HUES6 (cell line): ENCODE measurements around the gene DTNB.
A peak's percentile ranks its signal among the peaks of the same experiment; 100 is the strongest.

ENCODE experiments used
- H3K27ac ChIP-seq: 2 replicates; pipeline ENCODE4 v1.7.0; 2013; ENCODE audit warnings: low read depth, mild to moderate bottlenecking, low read length, inconsistent platforms
- H3K27me3 ChIP-seq: 2 replicates; pipeline ENCODE4 v1.6.1; 2013; ENCODE audit warnings: low read length; ENCODE audit not compliant: control insufficient read depth, insufficient read depth
- H3K36me3 ChIP-seq: 2 replicates; pipeline ENCODE4 v1.6.1; 2013; ENCODE audit warnings: low read length; ENCODE audit not compliant: control insufficient read depth, insufficient read depth
- H3K4me1 ChIP-seq: 2 replicates; pipeline ENCODE4 v1.6.1; 2013; ENCODE audit warnings: low read length; ENCODE audit not compliant: control insufficient read depth, insufficient read depth
- H3K4me3 ChIP-seq: 2 replicates; pipeline ENCODE4 v1.5.1; 2013; ENCODE audit warnings: low read depth, low read length
- H3K9ac ChIP-seq: one replicate; pipeline ENCODE4 v1.6.1; 2013; ENCODE audit warnings: mild to moderate bottlenecking, low read length
- H3K9me3 ChIP-seq: 2 replicates; pipeline ENCODE4 v1.6.1; 2013; ENCODE audit warnings: low read depth, low read length; ENCODE audit not compliant: control insufficient read depth, insufficient read depth

Gene DTNB

DNA sequence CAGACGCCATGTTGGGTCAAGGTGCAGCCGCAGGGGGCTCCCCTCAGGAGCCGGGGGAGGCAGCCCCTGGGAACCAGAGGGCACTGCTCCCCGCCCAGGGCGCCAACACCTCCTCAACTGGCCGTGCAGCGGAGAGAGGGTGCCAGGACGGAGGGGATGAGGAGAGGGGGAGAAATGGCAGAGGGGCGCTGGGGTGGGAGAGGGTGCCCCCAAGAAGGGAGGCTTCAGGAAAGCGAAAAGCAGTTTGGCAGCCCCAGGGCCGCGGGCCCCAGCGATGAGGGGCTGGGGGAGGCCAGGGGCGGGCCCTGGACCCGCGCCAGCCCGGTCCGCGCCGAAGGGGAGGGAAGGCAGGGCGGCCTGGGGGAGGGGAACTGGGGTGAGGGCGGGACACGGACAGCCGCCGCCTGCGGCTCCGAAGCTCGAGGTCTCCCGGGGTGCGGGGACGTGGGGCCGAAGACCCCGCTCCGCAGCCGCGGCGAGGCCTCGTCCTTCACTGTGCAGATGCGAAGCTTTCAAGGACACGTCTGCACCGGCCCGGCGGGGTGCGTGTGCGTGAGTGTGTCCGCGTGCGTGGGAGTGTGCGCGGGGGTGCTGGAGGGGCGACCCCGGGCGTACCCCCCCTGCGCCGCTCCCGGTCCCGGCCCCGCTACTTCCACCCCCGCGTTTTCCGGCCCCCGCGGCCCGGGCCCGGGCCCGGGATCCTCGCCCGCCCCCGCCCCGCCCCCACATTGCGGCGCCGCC lies 333.0 kb downstream of the DTNB start:
- Histone ChIP-seq H3K36me3 (no peaks in the 10 kb centered on the region), H3K9ac (no peak overlapping the region), H3K4me3 (peak overlapping the region; percentile 67), H3K9me3 (no peaks in the 10 kb centered on the region), H3K27me3 (peaks cover 28% of the 10 kb centered on the region), H3K4me1 (peaks cover 35% of the 10 kb centered on the region), H3K27ac (no peak overlapping the region)

DNA sequence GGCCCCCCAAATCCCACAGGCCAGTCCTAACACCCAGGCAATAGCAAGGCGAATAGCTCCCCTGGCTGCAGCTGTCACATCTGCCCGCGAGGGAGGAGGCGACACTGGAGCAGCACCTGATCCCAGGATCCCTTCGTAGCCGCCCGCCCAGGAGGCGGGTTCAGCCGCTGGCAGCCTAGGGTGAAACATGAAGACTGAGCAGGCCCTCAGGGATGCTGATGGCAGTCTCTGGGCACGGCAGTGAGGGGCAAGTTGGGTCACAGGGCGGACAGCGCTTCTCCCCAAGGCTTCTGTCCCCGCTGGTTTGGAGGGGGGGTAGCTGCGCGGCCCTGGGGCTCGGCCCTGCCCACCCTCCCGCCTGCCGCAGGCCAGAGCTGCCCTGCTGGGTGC lies 333.6 kb downstream of the DTNB start:
- Histone ChIP-seq H3K36me3 (no peaks in the 10 kb centered on the region), H3K27ac (no peak overlapping the region), H3K9ac (no peak overlapping the region), H3K27me3 (peaks cover 28% of the 10 kb centered on the region), H3K4me3 (peak overlapping the region; percentile 67), H3K4me1 (peaks cover 41% of the 10 kb centered on the region), H3K9me3 (no peaks in the 10 kb centered on the region)

DNA sequence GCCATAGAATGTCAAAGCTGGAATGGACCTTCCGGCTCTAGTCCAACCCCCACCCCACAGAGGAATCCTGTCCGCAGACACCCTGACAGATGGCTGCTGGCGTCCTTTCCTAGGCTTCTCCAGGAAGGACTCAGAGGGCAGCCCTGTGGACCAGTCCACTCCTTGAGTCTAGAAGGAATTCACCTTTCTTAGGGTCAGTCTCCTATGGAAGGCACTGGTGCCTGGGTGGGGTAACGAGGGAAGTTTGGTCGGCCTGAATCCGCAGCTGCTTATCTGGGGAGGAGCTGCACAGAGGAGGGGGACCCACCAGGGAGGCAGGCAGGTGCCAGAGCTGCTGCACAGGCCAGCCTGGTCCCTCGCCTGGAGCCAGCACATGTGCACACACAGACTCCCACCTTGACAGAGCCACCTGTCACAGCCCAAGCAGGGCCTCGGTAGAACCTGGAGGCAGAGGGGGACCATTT lies 334.1 kb downstream of the DTNB start:
- Histone ChIP-seq H3K27ac (no peak overlapping the region), H3K27me3 (peaks cover 26% of the 10 kb centered on the region), H3K9me3 (no peaks in the 10 kb centered on the region), H3K4me1 (peaks cover 41% of the 10 kb centered on the region), H3K9ac (no peak overlapping the region), H3K4me3 (no peak overlapping the region), H3K36me3 (no peaks in the 10 kb centered on the region)

DNA sequence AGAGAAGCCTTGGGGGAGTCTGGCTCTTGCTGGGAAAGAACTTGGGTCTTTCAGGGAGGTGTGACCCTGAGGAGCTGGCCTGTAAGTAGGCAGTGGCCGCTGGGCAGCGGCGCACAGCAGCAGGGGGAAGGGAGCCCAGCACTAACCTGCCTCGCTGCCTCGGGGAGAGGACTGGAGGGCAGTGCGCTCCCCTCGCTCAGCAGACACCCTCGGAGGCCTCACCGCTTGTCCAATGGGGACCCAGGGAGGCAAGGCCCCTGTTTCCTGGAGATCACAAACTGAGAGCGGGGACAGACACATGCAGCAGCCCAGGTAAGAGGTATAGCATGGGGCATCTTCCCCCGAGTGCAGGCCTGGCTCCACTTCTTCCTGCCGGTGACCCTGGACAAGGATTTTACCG lies 335.0 kb downstream of the DTNB start:
- Histone ChIP-seq H3K4me1 (peaks cover 48% of the 10 kb centered on the region), H3K9me3 (no peaks in the 10 kb centered on the region), H3K9ac (no peak overlapping the region), H3K4me3 (no peak overlapping the region), H3K27ac (no peak overlapping the region), H3K27me3 (peaks cover 18% of the 10 kb centered on the region), H3K36me3 (no peaks in the 10 kb centered on the region)

DNA sequence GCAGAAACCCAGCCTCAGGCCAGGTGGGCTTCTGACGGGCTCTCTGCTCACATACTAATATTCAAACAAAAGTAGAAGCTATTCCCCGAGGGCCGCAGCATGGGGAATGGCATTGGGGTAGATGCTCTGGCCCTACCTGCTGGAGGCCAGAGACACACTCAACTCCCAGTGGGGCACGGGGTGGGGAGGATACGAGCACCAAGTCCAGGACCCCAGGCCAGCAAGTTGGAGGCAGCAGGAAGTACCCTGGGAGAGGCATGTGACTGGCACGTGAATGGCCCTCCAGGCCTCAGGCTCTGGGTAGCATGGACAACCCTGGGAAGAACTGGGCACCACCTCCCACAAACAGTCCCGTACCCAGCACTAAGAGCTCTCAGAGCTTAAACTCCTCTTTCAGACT lies 335.5 kb downstream of the DTNB start:
- Histone ChIP-seq H3K27ac (no peak overlapping the region), H3K9me3 (no peaks in the 10 kb centered on the region), H3K27me3 (peaks cover 13% of the 10 kb centered on the region; the same call in 1 of the 2 replicates), H3K4me3 (no peak overlapping the region), H3K36me3 (no peaks in the 10 kb centered on the region), H3K4me1 (peaks cover 48% of the 10 kb centered on the region), H3K9ac (no peak overlapping the region)

DNA sequence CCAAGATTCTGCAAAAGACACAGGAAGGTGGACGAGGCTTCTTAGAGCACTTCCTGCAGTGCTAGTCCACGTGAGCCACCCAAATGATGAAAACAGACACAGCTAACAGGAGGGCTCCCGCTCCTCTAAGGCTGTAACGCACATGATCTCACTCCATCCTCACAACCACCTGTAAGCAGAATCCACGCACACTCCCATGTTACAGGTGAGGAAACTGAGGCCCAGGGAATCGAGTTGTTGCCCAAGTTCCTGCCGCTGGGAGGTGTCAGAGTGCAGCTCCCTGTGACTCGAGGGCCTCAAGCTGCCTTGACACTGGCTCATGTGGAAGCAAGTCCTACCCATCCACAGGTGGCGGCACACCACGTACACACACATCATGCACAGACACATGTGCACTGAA lies 336.1 kb downstream of the DTNB start:
- Histone ChIP-seq H3K4me1 (peaks cover 46% of the 10 kb centered on the region), H3K27ac (no peak overlapping the region), H3K9ac (no peak overlapping the region), H3K27me3 (peaks cover 10% of the 10 kb centered on the region; the same call in 1 of the 2 replicates), H3K36me3 (no peaks in the 10 kb centered on the region), H3K9me3 (no peaks in the 10 kb centered on the region), H3K4me3 (no peak overlapping the region)

DNA sequence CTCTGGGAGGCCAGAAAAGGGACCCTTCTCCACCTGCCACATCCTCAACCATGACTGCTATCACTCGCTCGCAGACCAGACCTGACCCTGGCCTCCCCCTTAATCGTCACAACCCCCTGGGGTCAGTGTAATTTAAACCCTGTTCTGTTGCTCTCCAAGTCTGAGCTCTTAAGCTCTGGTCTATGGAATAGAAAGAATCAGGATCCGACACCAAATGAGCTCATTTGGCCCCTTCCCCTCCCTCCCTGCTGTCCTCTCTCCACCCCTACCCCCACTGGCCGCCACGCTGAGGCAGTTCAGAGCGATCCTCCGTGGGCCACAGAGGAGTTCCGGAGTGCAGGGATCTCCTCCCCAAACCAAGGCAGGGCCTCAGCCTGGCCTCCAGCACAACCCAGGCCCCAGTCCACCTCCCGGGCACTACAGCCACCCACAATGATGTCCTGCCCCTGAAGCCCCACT lies 337.0 kb downstream of the DTNB start:
- no peak overlapping the region for H3K9ac ChIP-seq
- H3K9me3 ChIP-seq: no peaks in the 10 kb centered on the region
- H3K4me3 ChIP-seq: no peak overlapping the region
- H3K4me1 ChIP-seq: peaks cover 46% of the 10 kb centered on the region
- H3K27ac ChIP-seq: no peak overlapping the region
- H3K27me3 ChIP-seq: peaks cover 10% of the 10 kb centered on the region; the same call in 1 of the 2 replicates
- H3K36me3 ChIP-seq: no peaks in the 10 kb centered on the region

DNA sequence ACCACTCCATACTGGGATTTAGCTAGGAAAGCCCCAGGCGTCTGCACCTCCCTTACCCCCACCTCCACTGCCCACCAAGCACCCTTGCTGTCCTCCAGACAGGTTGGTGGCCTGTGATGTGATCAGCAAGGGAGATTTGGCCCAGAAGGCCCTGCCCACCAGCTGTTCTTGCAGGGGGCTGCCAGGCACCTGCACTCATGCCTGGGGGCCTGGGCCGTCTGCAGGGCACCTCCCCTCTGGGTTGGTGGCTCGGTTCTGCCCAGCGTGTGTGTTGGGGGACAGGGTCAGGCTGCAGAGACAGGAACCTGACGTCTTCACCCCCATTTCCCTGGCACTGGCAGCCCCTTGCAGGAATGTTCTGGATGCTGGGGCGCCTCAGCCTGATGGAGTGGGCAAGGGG lies 337.4 kb downstream of the DTNB start:
- Histone ChIP-seq H3K4me3 (no peak overlapping the region), H3K9ac (no peak overlapping the region), H3K4me1 (peaks cover 46% of the 10 kb centered on the region)

DNA sequence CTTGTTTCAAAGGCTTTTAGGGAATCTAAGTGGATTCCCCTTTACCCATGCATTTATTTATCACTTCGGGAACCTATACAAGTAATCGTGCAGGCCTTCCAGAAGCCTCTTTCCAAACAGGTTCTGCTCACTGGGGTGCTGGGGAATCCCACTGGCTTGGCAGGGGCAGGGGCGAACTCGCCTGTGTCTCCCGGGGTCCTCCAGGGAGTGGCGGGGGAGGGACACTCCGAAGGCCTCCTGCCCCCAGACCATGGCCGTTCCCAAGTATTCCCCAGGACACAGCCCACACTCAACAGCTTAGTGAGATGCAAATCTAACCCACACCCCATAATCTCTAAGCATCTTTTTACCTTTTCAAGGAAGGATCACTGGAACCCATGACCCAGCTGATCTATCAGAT lies 338.2 kb downstream of the DTNB start:
- H3K27me3 ChIP-seq: peaks cover 10% of the 10 kb centered on the region; the same call in 1 of the 2 replicates

More for the DNA sequence above, 337.4 kb downstream of the DTNB start:
- H3K36me3 ChIP-seq: no peaks in the 10 kb centered on the region
- H3K9me3 ChIP-seq: no peaks in the 10 kb centered on the region
- peaks cover 10% of the 10 kb centered on the region; the same call in 1 of the 2 replicates for H3K27me3 ChIP-seq
- H3K27ac ChIP-seq: no peak overlapping the region

DNA sequence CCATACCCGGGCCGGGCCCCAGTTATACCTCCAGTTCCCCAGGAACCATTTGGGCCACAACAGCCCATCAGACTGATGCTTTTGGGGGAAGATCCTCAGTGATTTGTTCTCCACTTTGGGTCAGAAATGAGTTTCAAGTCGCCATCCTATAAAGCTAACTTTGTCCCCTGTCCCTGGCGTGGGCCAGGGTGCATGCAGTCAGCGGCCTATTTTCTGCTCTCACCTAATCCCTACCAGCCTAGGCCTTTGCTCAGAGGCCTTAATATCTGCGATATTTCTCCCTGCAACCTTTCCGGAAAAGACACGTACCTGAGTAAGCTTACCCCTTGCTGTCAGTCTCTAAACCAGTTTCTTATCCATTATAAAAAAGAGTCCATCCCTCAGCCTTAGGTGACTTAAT lies 338.9 kb downstream of the DTNB start:
- H3K27me3 ChIP-seq: peaks cover 5% of the 10 kb centered on the region; the same call in 1 of the 2 replicates
- no peaks in the 10 kb centered on the region for H3K9me3 ChIP-seq
- no peak overlapping the region for H3K27ac ChIP-seq
- H3K9ac ChIP-seq: no peak overlapping the region
- H3K4me3 ChIP-seq: no peak overlapping the region
- no peaks in the 10 kb centered on the region for H3K36me3 ChIP-seq
- H3K4me1 ChIP-seq: peaks cover 41% of the 10 kb centered on the region

More for the DNA sequence above, 338.2 kb downstream of the DTNB start:
- Histone ChIP-seq H3K9me3 (no peaks in the 10 kb centered on the region), H3K36me3 (no peaks in the 10 kb centered on the region), H3K9ac (no peak overlapping the region), H3K4me1 (peaks cover 46% of the 10 kb centered on the region), H3K4me3 (no peak overlapping the region), H3K27ac (no peak overlapping the region)

DNA sequence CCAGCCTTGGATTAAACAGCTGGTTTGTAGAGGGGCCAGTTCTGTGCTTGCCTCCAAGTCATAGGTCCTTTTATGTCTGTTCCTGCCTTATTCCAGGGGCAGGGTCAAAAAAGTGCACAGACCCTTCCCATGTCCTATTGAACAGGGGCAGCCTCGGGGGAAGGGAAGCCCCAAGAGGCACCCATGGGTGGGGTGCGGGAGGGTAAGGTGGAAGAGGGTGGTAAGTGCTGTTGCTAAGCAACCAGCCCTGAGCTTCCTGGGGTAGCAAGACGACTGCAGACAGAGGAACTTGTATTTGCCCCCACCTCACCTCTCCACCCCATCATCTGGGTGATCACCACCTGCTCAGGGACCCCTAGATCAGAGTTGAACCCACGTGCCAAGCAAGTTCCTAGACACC lies 339.4 kb downstream of the DTNB start:
- Histone ChIP-seq H3K27me3 (peaks cover 5% of the 10 kb centered on the region; the same call in 1 of the 2 replicates), H3K4me3 (no peak overlapping the region), H3K4me1 (peaks cover 37% of the 10 kb centered on the region), H3K9me3 (no peaks in the 10 kb centered on the region), H3K9ac (no peak overlapping the region), H3K27ac (no peak overlapping the region), H3K36me3 (no peaks in the 10 kb centered on the region)
